ENCODE data around the gene C2orf72. TPM values are rescaled to one million over a fixed set of nuclear protein-coding genes. Genes with fewer than 3 reads are reported as not detected.

Gene C2orf72
- total and polyA plus RNA-seq, 2 of the 13 experiments (the other 11 are each of a cell fraction or from before 2014, with no cell fraction given), result 147 to 203 TPM

- no peak for ATAC-seq
- no peak overlapping the region for H2AFZ ChIP-seq (ENCODE audit: low read length)
- no peaks in the 10 kb centered on the region for H3K9me3 ChIP-seq (ENCODE audit: low read length)
- BruUV-seq (replicated peaks), result no TSS peak
- 96% methylated on average over 4 of the region's 4 CpGs for WGBS (ENCODE audit: low lambda C conversion rate)
- intact Hi-C loops (cut with micrococcal nuclease; ENCODE audit: unreplicated experiment), result no loop called here
- no peaks in the 10 kb centered on the region for H3K4me1 ChIP-seq (ENCODE audit: insufficient read depth, low read length)
- no peak overlapping the region for H3K4me2 ChIP-seq (ENCODE audit: low read depth, low read length)
- ChIA-PET POLR2A (no interaction called here), CTCF (ENCODE audit: low intra/inter-chr PET ratio, low total read pairs) (no interaction called here)
- TF ChIP-seq ZNF329 (CRISPR knock-in tag; IDR thresholded peaks at IDR 0.05; ENCODE audit: low read depth) (no peak), AHR (CRISPR knock-in tag; IDR thresholded peaks at IDR 0.05) (no peak), GMEB1 (CRISPR knock-in tag; IDR thresholded peaks at IDR 0.05; ENCODE audit: borderline replicate concordance) (no peak), THAP7 (CRISPR knock-in tag; IDR thresholded peaks at IDR 0.05) (no peak), FOXK1 (CRISPR knock-in tag; IDR thresholded peaks at IDR 0.05; ENCODE audit: borderline replicate concordance, low read depth) (no peak), HMGXB4 (CRISPR knock-in tag; IDR thresholded peaks at IDR 0.05; ENCODE audit: borderline replicate concordance in 1 of 2, low read depth in 1 of 2) (no peak), SIN3B (IDR thresholded peaks at IDR 0.05; ENCODE audit: low read length) (no peak), PBX3 (CRISPR knock-in tag; IDR thresholded peaks at IDR 0.05; ENCODE audit: borderline replicate concordance) (no peak), ZNF549 (CRISPR knock-in tag; IDR thresholded peaks at IDR 0.05) (no peak), KLF16 (CRISPR knock-in tag; IDR thresholded peaks at IDR 0.05) (no peak), BHLHE40 (IDR thresholded peaks at IDR 0.05; ENCODE audit: low read length) (no peak)
- H3K36me3 ChIP-seq (replicated peaks in 1 of 2; ENCODE audit: control insufficient read depth in 1 of 2, insufficient read depth in 2 of 2, low read length in 2 of 2), result peaks cover 31 to 72% of the 10 kb centered on the region in 2 experiments
- H3K9ac ChIP-seq (ENCODE audit: insufficient read depth, low read depth, low read length), result no peak overlapping the region
- H3K4me3 ChIP-seq (replicated peaks in 1 of 3; ENCODE audit: insufficient read depth in 1 of 3, low read depth in 2 of 3, low read length in 3 of 3), result no peak overlapping the region
- H3K79me2 ChIP-seq (ENCODE audit: insufficient read depth, low read length), result no peaks in the 10 kb centered on the region
- H3K27me3 ChIP-seq (ENCODE audit: control insufficient read depth in 1 of 2, insufficient read depth in 2 of 2, low read length in 2 of 2), result no peaks in the 10 kb centered on the region
- H4K20me1 ChIP-seq (ENCODE audit: insufficient read depth, low read length), result no peaks in the 10 kb centered on the region
- in situ Hi-C loops (cut with HindIII; ENCODE audit: extremely low pct_ligation_motif_present, low pct_unique_long_range_greater_than_20kb), result no loop called here
- no peak for FAIRE-seq
- no peak overlapping the region for H3K27ac ChIP-seq (ENCODE audit: extremely low read length, insufficient read depth, low read length)
- no peak for DNase-seq (ENCODE audit: low spot score)
Measured at GRCh38 chr2:231088754-231089153, 51.4 kb downstream of the C2orf72 start.

Data from HepG2 (cell line).